ENCODE measurements around the gene CHAC1.

The CHAC1 gene

DNA sequence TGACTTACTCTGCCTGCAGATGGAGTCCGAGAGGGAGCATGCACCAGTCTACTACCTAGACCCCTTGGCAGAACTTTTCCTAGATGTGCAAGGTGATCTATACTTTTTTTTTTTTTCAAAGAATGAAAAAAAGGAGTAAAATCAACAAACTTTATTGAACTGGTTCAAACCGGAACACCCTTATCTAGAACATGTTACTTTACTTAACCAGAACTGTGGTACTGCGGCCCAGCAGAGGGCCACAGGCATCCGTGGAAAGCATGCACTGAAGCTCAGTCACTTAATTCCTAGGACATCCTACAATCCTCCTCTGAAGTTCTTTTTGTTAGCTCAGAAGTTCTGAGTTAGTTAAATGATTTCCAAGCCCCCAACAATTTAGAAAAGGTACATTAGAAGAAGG, 21.6 kb downstream of the CHAC1 start:
- no peak for DNase-seq (ENCODE audit: low read depth)
- no peak overlapping the region for H3K4me3 ChIP-seq (ENCODE audit: low read depth, low read length)

DNA sequence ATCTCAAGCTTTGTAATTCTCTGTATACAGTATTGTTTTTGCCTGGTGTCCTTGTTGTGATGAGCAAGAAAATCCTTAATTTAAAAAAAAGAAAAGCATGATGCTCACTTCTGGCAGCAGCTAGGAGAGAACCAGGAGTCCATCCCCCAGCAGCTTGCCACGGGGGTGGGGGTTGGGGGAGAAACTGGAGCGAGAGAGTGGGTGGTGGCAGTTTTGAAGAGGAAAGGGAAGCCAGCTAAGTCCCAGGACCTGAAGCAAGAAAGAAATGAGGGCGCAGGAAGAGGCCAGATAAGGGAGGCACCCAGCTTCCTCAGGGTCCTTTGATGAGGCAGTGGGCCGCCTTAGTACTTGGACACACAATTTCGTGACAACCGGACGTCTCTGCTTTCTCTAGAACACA, 23.5 kb downstream of the CHAC1 start:
- no peak for DNase-seq (ENCODE audit: low read depth)
- no peak overlapping the region for H3K4me3 ChIP-seq (ENCODE audit: low read depth, low read length)

DNA sequence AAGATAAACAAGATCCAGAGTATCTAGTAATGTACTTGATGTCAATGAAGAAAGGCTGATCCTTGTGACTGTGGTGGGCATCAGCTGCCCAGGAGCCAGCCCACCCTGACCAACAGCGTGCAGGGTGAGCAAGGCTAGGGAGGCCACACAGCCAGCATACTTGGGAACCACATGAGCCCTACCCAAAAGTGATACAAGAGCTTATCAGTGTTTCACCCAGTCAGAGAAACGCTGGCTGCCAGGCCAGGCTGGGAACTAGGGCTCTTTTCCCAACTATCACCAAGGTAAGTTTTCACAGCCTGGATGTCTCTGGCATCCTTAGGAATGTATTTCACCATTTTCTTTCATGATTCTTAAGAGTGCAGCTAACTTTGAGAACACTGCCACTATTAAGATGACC, 24.9 kb downstream of the CHAC1 start:
- no peak for DNase-seq (ENCODE audit: low read depth)
- no peak overlapping the region for H3K4me3 ChIP-seq (ENCODE audit: low read depth, low read length)

DNA sequence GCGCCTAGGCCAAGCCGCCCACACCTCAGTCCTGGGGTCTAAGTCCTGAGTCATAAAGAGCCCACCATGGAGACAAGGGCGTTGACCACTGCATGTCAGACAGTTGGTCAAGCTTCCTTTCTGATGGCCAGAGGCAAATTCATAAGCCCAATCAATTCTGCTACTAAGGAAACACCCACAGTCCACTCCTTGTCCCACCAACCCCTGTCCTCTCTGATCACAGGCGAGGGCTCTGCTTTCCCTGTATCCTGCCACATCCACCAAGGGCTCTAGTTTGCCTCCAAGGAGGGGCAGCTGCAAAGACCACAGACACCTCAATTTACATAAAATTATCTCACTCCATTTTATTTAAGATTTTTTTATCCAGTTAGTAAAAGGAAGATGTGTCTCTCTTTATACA, 25.3 kb downstream of the CHAC1 start:
- DNase-seq (ENCODE audit: low read depth) = no peak
- no peak overlapping the region for H3K4me3 ChIP-seq (ENCODE audit: low read depth, low read length)

DNA sequence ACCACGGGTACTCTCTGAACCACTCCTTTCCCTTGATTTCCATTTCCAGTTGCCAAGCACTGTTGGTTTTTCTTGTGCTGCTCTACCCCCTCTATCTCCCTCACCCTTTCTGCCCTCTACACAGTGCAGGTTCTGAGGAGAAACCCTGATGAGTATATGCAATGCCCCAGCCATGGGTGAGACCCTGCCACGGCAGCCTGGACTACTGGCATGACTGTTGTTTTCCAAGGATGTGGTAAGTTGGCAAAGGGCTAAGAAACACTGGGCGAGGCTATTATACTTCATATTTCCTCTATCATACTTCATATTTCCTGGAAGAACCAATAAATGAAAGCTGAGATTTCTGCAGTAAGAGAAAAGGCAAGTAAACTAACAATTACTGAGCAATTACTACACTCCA, 27.9 kb downstream of the CHAC1 start:
- H3K4me3 ChIP-seq (ENCODE audit: low read depth, low read length) = no peak overlapping the region
- no peak for DNase-seq (ENCODE audit: low read depth)

DNA sequence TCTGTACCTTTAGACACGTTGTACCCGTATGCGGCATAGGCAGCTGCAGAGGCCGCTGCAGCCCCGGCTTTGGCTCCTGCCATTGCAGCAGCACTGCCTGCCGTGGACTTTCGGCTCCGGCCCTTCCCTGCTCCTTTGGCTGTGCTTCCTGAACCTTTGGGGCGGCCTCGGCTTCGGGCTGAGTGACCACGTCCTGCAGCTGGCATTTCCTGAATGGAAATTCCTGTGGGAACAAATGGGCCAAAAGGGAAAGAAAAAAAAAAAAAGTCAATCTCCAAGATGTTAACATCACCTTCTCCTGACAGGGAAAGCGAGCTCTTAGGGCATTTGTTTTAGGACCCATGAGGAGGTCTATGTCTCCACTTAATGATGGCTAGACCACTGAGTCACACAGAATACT, 29.6 kb downstream of the CHAC1 start:
- DNase-seq (ENCODE audit: low read depth) = no peak

DNA sequence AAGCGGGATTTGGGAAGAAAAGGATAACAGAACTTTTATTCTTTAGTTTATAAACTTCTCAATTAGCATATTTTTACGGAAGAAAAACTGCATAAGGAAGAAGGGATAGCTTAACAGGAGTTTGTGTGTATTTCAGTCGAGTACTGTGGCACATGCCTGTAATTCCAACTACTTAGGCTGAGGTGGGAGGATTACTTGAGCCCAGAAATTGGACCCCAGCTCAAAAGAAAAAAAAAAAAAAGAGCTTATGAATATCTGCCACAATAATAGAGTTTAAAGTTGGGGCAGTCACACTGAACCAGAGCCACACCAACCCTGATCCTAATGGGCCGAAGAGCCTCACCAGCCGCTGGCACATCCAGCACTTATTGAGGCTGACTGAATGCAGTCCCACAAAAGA, 31.1 kb downstream of the CHAC1 start:
- no peak for DNase-seq (ENCODE audit: low read depth)
- H3K4me3 ChIP-seq (ENCODE audit: low read depth, low read length) = no peak overlapping the region

More for the DNA sequence above, 29.6 kb downstream of the CHAC1 start:
- H3K4me3 ChIP-seq (ENCODE audit: low read depth, low read length) = no peak overlapping the region

DNA sequence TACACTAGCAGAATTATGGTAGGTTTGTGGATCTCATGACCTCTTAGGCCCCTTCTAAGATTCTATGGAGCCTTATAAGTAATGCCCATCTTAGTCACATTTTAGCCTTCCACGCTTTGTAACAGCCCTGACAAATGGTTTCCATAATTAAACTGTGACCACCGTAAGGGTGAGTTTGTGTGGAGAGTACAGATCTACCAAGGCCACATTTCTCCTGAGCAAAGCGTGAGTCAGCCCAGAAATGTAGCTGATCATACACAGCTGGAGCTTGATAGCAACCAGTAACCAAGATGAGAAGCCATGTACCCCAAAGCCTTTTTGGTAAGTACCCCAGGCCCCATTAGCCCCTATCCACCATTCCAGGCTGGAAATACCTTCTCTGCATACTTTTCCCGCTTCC, 31.7 kb downstream of the CHAC1 start:
- DNase-seq (ENCODE audit: low read depth) = peak; percentile 39
- no peak overlapping the region for H3K4me3 ChIP-seq (ENCODE audit: low read depth, low read length)

DNA sequence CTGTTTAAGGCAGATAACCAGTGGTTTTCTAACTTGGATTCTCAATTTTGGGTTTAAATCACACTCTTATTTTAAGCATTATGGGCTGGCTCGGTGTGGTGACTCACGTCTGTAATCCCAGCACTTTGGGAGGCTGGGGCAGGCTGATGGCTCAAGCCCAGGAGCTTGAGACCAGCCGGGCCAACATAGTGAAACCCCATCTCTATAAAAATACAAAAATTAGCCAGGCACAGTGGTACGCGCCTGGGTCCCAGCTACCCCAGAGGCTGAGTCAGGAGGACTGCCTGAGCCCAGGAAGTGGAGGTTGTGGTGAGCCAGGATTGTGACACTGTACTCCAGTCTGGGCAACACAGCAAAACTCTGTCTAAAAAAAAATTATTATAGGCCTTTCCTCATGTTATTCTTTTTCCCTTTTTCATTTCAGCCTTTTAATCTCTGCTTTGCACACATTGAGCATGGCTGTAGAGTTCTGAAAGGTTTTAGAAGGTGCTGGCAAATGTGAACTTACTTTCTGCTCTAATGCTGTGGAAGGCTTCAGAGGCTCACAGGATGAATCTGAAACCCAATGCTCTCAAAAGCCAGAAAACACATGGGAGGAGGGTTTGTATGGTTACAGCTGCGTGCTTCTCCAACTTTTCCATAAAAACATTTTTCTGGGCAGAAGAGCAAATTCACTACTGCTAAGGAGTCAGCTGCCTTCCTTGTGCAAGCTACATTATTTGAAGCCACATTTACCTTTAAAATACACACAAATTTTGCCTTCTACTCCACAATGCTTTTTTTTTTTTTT, 32.5 kb downstream of the CHAC1 start:
- no peak overlapping the region for H3K4me3 ChIP-seq (ENCODE audit: low read depth, low read length)
- DNase-seq (ENCODE audit: low read depth) = no peak

DNA sequence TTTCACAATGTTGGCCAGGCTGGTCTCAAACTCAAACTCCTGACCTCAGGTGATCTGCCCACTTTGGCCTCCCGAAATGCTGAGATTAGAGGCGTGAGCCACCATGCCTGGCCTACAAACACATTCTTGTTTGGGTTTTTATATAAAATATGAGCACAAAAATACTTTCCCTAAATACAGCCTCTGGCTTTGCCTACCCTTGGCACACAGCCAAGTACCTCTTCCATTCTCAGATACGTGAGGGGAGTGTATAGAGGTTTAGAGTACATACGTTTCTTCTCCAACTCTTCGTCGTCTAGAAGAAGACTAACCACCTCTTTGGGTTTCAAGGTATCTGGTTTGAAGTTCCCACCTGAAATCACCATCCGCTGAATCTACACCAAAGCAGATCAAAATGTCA, 33.5 kb downstream of the CHAC1 start:
- DNase-seq (ENCODE audit: low read depth) = no peak
- no peak overlapping the region for H3K4me3 ChIP-seq (ENCODE audit: low read depth, low read length)

DNA sequence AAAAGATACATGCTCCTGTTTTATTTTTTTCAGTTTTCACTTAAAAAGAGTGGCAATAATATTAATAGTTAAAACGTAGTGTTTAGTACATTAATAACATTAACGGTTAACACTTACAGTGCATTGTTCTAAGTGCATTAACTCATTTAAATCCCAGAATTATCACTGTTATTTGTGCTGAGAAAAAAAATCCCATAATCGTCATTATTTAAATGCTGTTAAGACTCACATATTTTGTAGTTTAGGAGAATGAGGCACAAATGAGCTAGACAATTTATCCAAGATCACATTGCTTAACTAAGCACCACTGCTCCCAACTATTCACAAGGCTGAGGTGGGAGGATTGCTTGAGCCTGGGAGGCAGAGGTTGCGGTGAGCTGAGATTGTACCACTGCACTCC, 34.9 kb downstream of the CHAC1 start:
- no peak overlapping the region for H3K4me3 ChIP-seq (ENCODE audit: low read depth, low read length)
- DNase-seq (ENCODE audit: low read depth) = no peak

DNA sequence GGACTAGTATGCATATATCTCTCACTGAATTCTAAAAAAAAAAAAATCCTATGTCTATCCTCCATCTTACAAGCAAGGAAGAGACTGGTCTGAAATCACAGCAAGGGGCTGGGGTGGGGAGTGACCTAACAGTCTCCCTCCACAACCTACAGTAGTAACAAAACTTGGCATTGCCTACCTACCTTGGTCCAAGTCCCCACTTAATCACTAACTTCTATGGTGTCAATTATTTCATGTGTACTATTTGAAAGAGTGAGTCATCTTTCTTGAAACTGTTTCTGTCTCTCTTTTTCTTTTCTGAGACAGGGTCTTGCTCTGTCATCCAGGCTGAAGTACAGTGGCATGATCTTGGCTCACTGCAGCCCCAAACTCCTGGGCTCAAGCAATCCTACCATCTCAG, 36.8 kb downstream of the CHAC1 start:
- no peak overlapping the region for H3K4me3 ChIP-seq (ENCODE audit: low read depth, low read length)
- no peak for DNase-seq (ENCODE audit: low read depth)

DNA sequence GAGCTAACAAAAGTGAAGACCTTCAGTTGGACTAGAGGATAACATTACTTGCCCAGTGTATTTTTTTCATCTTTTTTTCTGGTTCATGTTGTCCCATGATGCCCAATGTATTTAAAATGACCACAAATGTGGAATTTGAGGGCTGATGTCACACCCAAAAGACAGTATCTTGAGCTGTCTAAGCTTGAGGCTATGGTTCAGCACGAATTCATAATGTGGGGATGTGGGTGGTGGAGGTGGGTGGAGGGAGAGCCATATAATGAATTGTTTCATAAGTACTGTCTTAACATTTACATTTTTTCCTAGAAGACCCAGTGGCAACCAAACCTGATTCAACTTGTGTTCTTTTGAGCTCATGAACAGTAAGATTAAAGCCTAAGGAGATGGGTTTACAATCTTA, 37.5 kb downstream of the CHAC1 start:
- H3K4me3 ChIP-seq (ENCODE audit: low read depth, low read length) = no peak overlapping the region
- no peak for DNase-seq (ENCODE audit: low read depth)

DNA sequence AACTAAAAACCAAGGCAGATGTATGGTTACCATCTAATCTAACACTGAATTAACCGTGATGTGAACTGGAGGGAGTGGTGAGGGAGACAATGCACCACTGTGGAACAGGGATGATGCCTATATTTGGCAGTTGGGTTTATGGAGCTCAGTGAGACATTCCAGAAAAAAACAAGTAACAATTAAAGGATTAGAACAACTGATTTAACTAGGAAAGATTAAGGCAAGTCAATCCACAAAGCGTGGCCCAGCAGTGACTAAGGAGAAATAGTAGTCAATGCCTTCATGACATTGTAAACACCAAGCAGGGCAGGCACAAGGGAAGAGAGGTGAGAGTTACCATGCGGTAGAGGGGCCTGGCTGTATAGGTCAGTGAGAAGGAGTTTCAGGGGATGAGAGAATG, 38.1 kb downstream of the CHAC1 start:
- no peak overlapping the region for H3K4me3 ChIP-seq (ENCODE audit: low read depth, low read length)

DNA sequence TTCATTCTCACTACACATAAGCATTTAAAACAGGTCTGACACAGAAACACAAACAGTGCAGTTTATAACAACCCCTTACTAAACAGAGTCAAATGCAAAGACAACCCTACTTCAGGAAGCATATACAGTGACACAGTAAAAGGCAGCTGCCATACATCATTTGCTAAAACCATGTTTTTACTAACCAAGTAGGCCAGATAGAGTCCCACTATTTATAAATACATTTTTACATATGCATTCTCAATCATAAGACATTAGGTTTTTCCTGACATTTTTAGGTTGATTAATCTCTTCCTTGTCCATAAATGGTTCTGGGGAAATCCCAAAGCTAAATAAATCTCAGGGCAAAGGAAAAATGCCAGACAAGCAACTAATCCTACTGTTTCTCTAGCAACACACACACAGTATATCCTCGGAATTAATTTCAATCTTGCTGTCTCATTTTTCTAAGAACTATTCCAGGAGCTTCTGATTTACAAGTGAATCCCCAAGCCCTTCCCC, 39.0 kb downstream of the CHAC1 start:
- no peak overlapping the region for H3K4me3 ChIP-seq (ENCODE audit: low read depth, low read length)
- no peak for DNase-seq (ENCODE audit: low read depth)

More for the DNA sequence above, 38.1 kb downstream of the CHAC1 start:
- DNase-seq (ENCODE audit: low read depth) = no peak

DNA sequence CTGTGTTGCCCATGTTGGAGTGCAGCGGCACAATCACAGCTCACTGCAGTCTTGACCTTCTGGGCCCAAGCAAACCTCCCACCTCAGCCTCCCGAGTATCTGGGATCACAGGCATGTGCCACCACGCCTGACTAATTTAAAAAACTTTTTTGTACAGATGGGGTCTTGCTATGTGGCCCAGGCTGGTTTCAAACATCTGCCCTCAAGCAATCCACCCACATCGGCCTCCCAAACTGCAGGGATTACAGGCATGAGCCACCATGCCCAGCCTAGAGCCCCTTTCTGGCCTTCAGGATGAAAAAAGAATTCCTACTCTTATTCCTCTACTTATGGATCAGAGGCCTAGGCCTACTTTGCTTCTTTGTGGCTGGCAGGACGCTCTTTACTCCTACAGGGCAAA, 39.6 kb downstream of the CHAC1 start:
- H3K4me3 ChIP-seq (ENCODE audit: low read depth, low read length) = no peak overlapping the region
- no peak for DNase-seq (ENCODE audit: low read depth)

DNA sequence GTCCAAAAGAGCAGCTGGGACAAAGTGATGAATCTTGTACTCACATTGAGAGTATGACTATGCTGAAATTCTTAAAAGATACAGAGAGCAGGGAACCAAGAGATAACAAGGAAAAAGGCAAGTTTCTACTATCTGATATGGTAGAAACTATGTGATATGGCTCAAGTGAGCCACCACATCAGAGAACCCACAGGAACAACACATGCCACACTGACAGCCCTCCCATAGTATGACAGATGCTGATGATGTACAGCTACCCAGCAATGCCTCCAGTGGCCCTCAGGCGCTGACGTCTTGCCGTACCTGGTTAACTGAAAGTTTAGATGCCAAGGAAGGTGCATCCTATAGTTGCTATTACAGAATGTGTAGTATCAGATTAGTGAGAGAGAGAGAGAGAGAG, 42.4 kb downstream of the CHAC1 start:
- no peak for DNase-seq (ENCODE audit: low read depth)

DNA sequence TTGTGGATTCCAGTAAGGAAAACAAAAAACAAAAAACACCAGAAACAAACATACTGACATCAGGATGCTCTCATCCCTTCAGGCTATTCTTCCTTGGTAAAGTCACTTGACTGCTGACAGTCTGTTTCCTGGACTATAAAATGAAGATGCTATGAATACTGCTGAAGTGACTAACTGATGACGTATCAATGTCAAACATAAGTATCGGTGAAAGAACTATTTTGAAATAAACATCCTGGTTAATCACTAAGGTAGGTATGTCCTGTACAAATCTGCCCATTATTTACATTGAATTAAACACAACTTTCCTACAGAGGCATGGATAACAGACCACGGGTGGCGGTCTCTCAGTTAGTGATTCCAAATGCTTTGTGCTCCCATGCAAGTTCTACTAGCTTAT, 45.9 kb downstream of the CHAC1 start:
- no peak overlapping the region for H3K4me3 ChIP-seq (ENCODE audit: low read depth, low read length)
- DNase-seq (ENCODE audit: low read depth) = peak; percentile 25

More for the DNA sequence above, 42.4 kb downstream of the CHAC1 start:
- H3K4me3 ChIP-seq (ENCODE audit: low read depth, low read length) = no peak overlapping the region

DNA sequence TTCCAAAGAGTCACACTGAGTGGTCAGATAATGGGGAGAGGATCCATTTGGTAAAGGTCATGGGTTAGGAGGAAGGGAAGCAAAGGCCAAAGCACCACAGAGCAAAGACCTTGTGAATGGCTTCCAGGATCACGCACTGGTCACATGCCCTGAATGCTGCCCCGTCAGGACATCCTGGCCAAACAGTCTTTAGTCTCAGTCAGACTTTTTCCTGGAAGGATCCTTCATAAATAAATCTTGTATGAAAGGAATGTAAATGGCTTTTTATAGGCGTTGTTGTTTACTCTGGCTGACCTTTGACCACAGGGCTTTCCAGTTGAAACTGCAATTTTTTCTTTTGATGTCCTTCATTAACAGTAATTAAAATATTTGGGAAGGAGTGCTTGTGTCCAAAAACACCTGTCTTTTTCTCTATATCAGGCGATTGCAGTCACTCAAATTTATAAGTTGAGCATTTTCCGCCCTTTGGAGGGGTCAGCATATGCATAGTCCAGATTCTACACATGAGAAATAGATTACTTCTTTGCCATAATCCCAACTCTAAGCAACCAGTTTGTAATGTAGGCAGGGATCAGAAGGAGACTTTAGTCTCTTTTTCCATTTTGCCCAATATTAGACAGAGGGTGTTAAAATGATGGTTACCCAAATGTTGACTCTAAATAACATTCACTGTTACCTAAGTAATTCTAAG, 48.4 kb downstream of the CHAC1 start:
- no peak for DNase-seq (ENCODE audit: low read depth)
- no peak overlapping the region for H3K4me3 ChIP-seq (ENCODE audit: low read depth, low read length)

DNA sequence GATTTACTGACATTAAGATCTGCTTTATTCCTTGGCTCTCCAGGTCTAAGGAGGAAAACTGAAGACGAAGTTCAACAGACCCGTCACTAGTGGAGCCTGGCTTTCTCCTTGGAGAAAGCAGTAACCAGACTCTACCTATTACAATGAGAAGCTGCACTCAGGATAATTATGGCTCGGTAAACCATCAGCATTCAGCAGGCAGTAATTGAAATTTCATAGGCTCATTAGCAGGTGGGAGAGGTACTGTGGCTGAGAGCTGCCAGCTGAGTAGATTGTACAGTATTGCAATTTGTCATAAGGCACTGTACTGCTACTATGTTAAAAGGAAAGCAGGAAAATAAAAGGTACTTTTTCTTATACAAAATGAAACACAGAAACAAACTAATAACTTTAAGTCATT, 51.2 kb downstream of the CHAC1 start:
- no peak for DNase-seq (ENCODE audit: low read depth)
- H3K4me3 ChIP-seq (ENCODE audit: low read depth, low read length) = no peak overlapping the region
